Progenitor cell of endocrine pancreas (in vitro differentiated cells): ENCODE results near the gene FAM169A. TPM values are rescaled to one million over a fixed set of nuclear protein-coding genes. Genes with fewer than 3 reads are reported as not detected.
"Not testable (repeated sequence)": the region's sequence is repeated elsewhere in the genome, so short reads cannot be mapped to it uniquely, and the experiment has no call there.

ENCODE experiments used
- DNase-seq: peaks from one replicate; pipeline ENCODE4 v3.0.0; 2021; ENCODE audit warnings: low spot score; ENCODE audit not compliant: unreplicated experiment
- H3K27ac Mint-ChIP-seq: 2 replicates; pipeline ENCODE4 v1.8.0; 2021; ENCODE audit warnings: mild to moderate bottlenecking, moderate library complexity, mixed read lengths
- H3K27me3 Mint-ChIP-seq: 2 replicates; pipeline ENCODE4 v1.8.0; 2021; ENCODE audit warnings: mixed read lengths
- H3K36me3 Mint-ChIP-seq: 2 replicates; pipeline ENCODE4 v1.8.0; 2022; ENCODE audit warnings: mixed read lengths; ENCODE audit not compliant: insufficient read depth
- H3K4me1 Mint-ChIP-seq: 2 replicates; pipeline ENCODE4 v1.8.0; 2021; ENCODE audit warnings: low read depth, mixed read lengths
- H3K4me3 Mint-ChIP-seq: 2 replicates; pipeline ENCODE4 v1.8.0; 2021; ENCODE audit warnings: low read depth, mild to moderate bottlenecking, moderate library complexity, mixed read lengths
- H3K9me3 Mint-ChIP-seq: 2 replicates; pipeline ENCODE4 v1.8.0; 2021; ENCODE audit warnings: low read depth, mixed read lengths
- long read RNA-seq: library from polyadenylated mRNA; unstranded; transcript quantifications from one replicate; pipeline ENCODE4 v2.0.0, GENCODE V29; 2020
- total RNA-seq: library from RNA; stranded (reverse); gene quantifications from 2 replicates; pipeline ENCODE4 v1.2.1, GENCODE V29; 2021
- TF ChIP-seq, protein P1 (sequence below): fragments of 200-600 bp; sonication (generic); IDR thresholded peaks from one replicate; pipeline ENCODE4 v1.5.0; 2021; ENCODE audit warnings: antibody characterized with exemption, mild to moderate bottlenecking; ENCODE audit not compliant: unreplicated experiment

FAM169A gene, protein sequence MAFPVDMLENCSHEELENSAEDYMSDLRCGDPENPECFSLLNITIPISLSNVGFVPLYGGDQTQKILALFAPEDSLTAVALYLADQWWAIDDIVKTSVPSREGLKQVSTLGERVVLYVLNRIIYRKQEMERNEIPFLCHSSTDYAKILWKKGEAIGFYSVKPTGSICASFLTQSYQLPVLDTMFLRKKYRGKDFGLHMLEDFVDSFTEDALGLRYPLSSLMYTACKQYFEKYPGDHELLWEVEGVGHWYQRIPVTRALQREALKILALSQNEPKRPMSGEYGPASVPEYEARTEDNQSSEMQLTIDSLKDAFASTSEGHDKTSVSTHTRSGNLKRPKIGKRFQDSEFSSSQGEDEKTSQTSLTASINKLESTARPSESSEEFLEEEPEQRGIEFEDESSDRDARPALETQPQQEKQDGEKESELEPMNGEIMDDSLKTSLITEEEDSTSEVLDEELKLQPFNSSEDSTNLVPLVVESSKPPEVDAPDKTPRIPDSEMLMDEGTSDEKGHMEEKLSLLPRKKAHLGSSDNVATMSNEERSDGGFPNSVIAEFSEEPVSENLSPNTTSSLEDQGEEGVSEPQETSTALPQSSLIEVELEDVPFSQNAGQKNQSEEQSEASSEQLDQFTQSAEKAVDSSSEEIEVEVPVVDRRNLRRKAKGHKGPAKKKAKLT
- 32.4 and 33.5 TPM in 2 replicates for total RNA-seq
- long read RNA-seq, full-length matches to known transcripts = 5 of 35 reads
- long read RNA-seq, partial matches to known transcripts = 3 of 35 reads
- long read RNA-seq, other reads (novel, unspliced or antisense) = 27 of 35 reads

DNA sequence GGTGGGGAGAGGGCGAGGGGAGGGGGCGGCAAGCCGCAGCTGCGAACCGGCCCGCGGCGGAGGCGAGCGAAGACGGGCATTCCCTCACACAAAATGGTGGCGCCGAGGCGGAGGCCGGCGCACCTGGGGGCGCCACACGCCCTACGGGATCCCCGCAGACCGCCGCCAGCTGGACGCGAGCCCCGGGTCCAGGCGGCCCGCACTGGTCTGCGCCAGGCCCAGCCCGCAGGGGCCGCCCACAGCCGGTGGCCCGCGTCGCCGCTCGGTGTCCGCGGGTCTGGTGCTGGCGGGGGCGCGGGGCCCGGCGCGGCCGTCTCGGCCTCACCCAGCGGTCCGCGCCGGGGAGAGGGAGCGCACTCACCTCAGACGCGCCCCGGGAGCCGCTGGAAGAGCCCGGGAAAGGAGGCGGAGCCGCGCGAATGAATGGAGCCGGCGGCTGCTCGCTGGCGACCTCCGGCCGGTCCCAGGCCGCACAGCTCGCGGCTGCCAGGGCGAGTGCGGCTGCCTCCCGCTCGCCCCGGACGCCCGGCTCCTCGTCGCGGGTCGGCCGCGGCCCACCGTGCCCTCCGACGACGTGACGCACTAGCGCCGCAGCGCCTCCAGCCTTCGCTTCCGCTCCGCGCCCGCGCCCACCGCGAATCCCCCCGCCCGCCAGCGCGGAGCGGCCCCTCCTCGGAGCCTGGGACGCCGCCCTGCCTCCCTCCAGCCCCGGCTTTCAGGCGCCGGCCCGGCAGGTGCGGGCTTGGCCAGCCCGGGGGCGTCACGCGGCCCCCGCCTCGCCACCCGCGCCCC is at the start of gene FAM169A:
Gene FAM169A (minus strand): TSS at position 584 of the 792 bp plus-strand sequence. CDS start 24,711 bp downstream, outside the sequence.
- H3K27me3 Mint-ChIP-seq = no peaks in the 10 kb centered on the region
- TF ChIP-seq, protein P1, sequence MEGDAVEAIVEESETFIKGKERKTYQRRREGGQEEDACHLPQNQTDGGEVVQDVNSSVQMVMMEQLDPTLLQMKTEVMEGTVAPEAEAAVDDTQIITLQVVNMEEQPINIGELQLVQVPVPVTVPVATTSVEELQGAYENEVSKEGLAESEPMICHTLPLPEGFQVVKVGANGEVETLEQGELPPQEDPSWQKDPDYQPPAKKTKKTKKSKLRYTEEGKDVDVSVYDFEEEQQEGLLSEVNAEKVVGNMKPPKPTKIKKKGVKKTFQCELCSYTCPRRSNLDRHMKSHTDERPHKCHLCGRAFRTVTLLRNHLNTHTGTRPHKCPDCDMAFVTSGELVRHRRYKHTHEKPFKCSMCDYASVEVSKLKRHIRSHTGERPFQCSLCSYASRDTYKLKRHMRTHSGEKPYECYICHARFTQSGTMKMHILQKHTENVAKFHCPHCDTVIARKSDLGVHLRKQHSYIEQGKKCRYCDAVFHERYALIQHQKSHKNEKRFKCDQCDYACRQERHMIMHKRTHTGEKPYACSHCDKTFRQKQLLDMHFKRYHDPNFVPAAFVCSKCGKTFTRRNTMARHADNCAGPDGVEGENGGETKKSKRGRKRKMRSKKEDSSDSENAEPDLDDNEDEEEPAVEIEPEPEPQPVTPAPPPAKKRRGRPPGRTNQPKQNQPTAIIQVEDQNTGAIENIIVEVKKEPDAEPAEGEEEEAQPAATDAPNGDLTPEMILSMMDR = peak; percentile 5

DNA sequence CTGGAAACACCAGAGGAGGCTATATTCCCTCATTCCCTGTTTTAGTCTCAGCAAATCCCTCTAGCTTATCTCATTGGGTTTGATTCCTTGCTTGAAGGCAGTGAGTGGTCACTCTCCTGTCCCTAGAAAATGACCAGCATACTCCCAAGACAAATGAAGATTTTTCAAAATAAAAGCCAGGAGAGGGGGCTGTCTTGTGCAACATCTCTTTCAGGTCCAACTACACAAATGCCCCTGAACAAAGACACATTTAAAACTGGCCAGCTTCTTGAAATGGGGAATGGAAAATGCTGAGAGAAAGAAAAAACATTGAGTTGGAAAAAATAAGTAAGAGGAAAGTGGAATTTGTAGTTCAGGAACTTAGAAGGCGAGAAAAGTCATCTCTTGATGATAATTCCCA is 49.3 kb upstream of the FAM169A start:
- H3K27ac Mint-ChIP-seq = no peak overlapping the region
- no peaks in the 10 kb centered on the region for H3K36me3 Mint-ChIP-seq
- H3K9me3 Mint-ChIP-seq = peaks cover 3% of the 10 kb centered on the region
- no peak overlapping the region for H3K4me3 Mint-ChIP-seq
- DNase-seq = no peak
- H3K4me1 Mint-ChIP-seq = peaks cover 15% of the 10 kb centered on the region
- TF ChIP-seq, protein P1 = no peak
- no peaks in the 10 kb centered on the region for H3K27me3 Mint-ChIP-seq

More for the DNA sequence above, at the start of gene FAM169A:
- peak within 1 kb of the TSS; percentile 99 for H3K27ac Mint-ChIP-seq
- H3K4me3 Mint-ChIP-seq = peak within 1 kb of the TSS; percentile 92
- no peaks in the 10 kb centered on the region for H3K9me3 Mint-ChIP-seq
- H3K4me1 Mint-ChIP-seq = peaks cover 20% of the 10 kb centered on the region
- H3K36me3 Mint-ChIP-seq = peaks cover 1% of the 10 kb centered on the region
- peak; percentile 52 for DNase-seq

DNA sequence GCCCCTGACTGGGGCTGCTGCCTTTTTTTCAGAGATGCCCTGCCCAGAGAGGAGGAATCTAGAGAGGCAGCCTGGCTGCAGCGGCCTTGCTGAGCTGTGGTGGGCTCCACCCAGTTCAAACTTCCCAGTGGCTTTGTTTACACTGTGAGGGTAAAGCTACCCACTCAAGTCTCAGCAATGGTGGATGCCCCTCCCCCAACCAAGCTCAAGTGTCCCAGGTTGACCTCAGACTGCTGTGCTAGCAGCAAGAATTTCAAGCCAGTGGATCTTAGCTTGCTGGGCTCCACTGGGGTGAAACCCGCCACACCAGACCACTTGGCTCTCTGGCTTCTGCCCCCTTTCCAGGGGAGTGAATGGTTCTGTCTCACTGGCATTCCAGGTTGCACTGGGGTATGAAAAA is 45.2 kb upstream of the FAM169A start:
- H3K36me3 Mint-ChIP-seq, H3K27me3 Mint-ChIP-seq, H3K4me1 Mint-ChIP-seq, H3K27ac Mint-ChIP-seq, DNase-seq, H3K4me3 Mint-ChIP-seq: not testable (repeated sequence)
- peaks cover 25% of the 10 kb centered on the region for H3K9me3 Mint-ChIP-seq

DNA sequence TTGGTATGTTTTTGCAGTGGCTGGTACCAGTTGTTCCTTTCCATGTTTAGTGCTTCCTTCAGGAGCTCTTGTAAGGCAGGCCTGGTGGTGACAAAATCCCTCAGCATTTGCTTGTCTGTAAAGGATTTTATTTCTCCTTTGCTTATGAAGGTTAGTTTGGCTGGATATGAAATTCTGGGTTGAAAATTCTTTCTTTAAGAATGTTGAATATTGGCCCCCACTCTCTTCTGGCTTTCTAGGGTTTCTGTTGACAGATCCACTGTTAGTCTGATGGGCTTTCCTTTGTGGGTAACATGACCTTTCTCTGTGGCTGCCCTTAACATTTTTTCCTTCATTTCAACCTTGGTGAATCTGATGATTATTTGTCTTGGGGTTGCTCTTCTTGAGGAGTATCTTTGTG is 43.7 kb upstream of the FAM169A start:
- peaks cover 25% of the 10 kb centered on the region for H3K9me3 Mint-ChIP-seq
- not testable (repeated sequence) for H3K4me3 Mint-ChIP-seq, H3K27ac Mint-ChIP-seq, H3K4me1 Mint-ChIP-seq, H3K27me3 Mint-ChIP-seq, DNase-seq, H3K36me3 Mint-ChIP-seq

DNA sequence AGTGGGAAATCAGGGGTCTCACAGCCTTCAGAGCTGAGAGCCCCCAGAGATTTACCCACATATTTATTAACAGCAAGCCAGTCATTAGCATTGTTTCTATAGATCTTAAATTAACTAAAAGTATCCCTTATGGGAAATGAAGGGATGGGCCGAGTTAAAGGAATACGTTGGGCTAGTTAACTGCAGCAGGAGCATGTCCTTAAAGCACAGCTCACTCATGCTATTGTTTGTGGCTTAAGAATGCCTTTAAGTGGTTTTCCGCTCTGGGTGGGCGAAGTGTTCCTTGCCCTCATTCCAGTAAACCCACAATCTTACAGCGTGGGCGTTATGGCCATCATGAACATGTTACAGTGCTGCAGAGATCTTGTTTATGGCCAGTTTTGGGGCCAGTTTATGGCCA is 42.0 kb upstream of the FAM169A start:
- H3K27me3 Mint-ChIP-seq, H3K27ac Mint-ChIP-seq, DNase-seq, H3K36me3 Mint-ChIP-seq, H3K4me1 Mint-ChIP-seq, H3K4me3 Mint-ChIP-seq: not testable (repeated sequence)
- H3K9me3 Mint-ChIP-seq = peaks cover 25% of the 10 kb centered on the region

DNA sequence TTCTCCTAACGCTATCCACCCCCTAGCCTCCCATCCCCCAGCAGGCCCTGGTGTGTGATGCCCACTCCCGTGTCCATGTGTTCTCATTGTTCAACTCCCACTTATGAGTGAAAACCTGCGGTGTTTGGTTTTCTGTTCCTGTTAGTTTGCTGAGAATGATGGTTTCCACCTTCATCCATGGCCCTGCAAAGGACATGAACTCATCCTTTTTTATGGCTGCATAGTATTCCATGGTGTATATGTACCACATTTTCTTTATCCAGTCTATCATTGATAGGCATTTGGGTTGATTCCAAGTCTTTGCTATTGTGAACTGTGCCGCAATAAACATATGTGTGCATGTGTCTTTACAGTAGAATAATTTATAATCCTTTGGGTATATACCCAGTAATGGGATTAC is 38.5 kb upstream of the FAM169A start:
- H3K27me3 Mint-ChIP-seq, H3K4me1 Mint-ChIP-seq, DNase-seq, H3K4me3 Mint-ChIP-seq, H3K36me3 Mint-ChIP-seq, H3K27ac Mint-ChIP-seq: not testable (repeated sequence)
- peaks cover 20% of the 10 kb centered on the region for H3K9me3 Mint-ChIP-seq
